Endodermal cell (in vitro differentiated cells): ENCODE data around the gene LRP6. TPM values are rescaled to one million over a fixed set of nuclear protein-coding genes. Genes with fewer than 3 reads are reported as not detected.

ENCODE experiments used
- DNase-seq: peaks from one replicate; pipeline ENCODE4 v3.0.0-alpha.2; 2017
- H3K27ac ChIP-seq: 2 replicates; pipeline ENCODE4 v1.5.1; 2013; ENCODE audit warnings: mild to moderate bottlenecking, low read depth, low read length, moderate library complexity
- H3K27me3 ChIP-seq: 2 replicates; pipeline ENCODE4 v1.6.1; 2013; ENCODE audit warnings: mild to moderate bottlenecking, low read length, moderate library complexity; ENCODE audit not compliant: insufficient read depth, control insufficient read depth, poor library complexity, severe bottlenecking
- H3K36me3 ChIP-seq: 2 replicates; pipeline ENCODE4 v1.7.0; 2013; ENCODE audit warnings: mild to moderate bottlenecking, low read length, moderate library complexity; ENCODE audit not compliant: control insufficient read depth, insufficient read depth
- H3K4me1 ChIP-seq: one replicate; pipeline ENCODE4 v1.7.0; 2013; ENCODE audit warnings: low read length; ENCODE audit not compliant: control insufficient read depth, insufficient read depth
- H3K4me3 ChIP-seq: 2 replicates; pipeline ENCODE4 v1.5.1; 2013; ENCODE audit warnings: mild to moderate bottlenecking, low read length, moderate library complexity
- H3K9ac ChIP-seq: 2 replicates; pipeline ENCODE4 v1.6.1; 2013; ENCODE audit warnings: mild to moderate bottlenecking, low read length, moderate library complexity; ENCODE audit not compliant: poor library complexity, severe bottlenecking; ENCODE audit errors: extremely low read depth
- H3K9me3 ChIP-seq: 2 replicates; pipeline ENCODE4 v1.6.1; 2013; ENCODE audit warnings: mild to moderate bottlenecking, low read length, moderate library complexity; ENCODE audit not compliant: control insufficient read depth
- H3K27ac Mint-ChIP-seq: 2 replicates; pipeline ENCODE4 v1.8.0; 2020; ENCODE audit warnings: mixed read lengths
- H3K27me3 Mint-ChIP-seq: 2 replicates; pipeline ENCODE4 v1.8.0; 2021; ENCODE audit warnings: mild to moderate bottlenecking, mixed read lengths; ENCODE audit not compliant: insufficient read depth
- H3K36me3 Mint-ChIP-seq: 2 replicates; pipeline ENCODE4 v1.8.0; 2020; ENCODE audit warnings: low read depth, mixed read lengths
- H3K4me1 Mint-ChIP-seq: 2 replicates; pipeline ENCODE4 v1.8.0; 2020; ENCODE audit warnings: mixed read lengths
- H3K4me3 Mint-ChIP-seq: 2 replicates; pipeline ENCODE4 v1.8.0; 2020; ENCODE audit warnings: mild to moderate bottlenecking, moderate library complexity, mixed read lengths
- H3K9me3 Mint-ChIP-seq: 2 replicates; pipeline ENCODE4 v1.8.0; 2020; ENCODE audit warnings: mild to moderate bottlenecking, mixed read lengths
- WGBS, 2 experiments: methylation state at CpG; one replicate each; pipeline versions ENCODE4 v1.1.5 to v1.1.7; 2013; ENCODE audit warnings: missing lambda C conversion rate in 2 of 2, mixed read lengths in 1 of 2; ENCODE audit not compliant: insufficient coverage in 1 of 2, insufficient read length in 1 of 2; 5-methylcytosine and 5-hydroxymethylcytosine counted together
- total RNA-seq, 2 donors: library from RNA; stranded (reverse); fragmentation: NEBNext Ultra II Directional in 1 of 2; extraction: Animal tissue kit (Norgen Biotek cat#: 25700) in 1 of 2; gene quantifications; 2 replicates in 1 of 2; 3 replicates in 1 of 2; pipeline ENCODE4 v1.2.1, GENCODE V29; 2021
- TF ChIP-seq, protein P1 (sequence below): fragments of 200-600 bp; sonication (generic); conservative IDR thresholded peaks from 2 replicates; pipeline ENCODE4 v1.5.0; 2021; ENCODE audit warnings: antibody characterized with exemption, mild to moderate bottlenecking

Gene LRP6
- total RNA-seq, 2 donors from 2014 or later: 109 to 182 TPM

DNA sequence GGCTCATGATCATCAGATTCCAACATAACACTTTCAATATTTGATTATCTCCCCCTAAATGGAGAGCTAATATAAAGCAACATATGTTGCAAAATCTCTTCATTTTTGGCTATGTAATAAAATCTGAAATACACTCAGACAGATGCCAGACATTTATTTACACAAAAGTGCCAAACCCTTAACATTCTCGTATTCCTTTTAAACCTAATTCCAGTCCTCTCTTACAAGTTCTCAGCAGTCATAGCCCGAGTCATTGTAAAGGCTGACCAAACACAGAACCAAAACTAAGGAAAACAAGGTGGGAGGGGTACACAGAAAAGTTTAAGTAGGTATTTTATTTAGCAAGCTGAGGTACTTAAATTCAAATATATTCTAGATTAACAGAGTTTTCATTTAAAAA, 81.4 kb downstream of the LRP6 start:
- H3K27me3 ChIP-seq: no peaks in the 10 kb centered on the region
- peaks cover 14% of the 10 kb centered on the region for H3K4me1 ChIP-seq
- Mint-ChIP-seq H3K27ac (peak overlapping the region; percentile 24), H3K27me3 (no peaks in the 10 kb centered on the region), H3K4me1 (peaks cover 35% of the 10 kb centered on the region), H3K9me3 (no peaks in the 10 kb centered on the region), H3K36me3 (peaks cover 35% of the 10 kb centered on the region), H3K4me3 (no peak overlapping the region)
- peaks cover 38% of the 10 kb centered on the region for H3K36me3 ChIP-seq
- H3K9ac ChIP-seq: no peak overlapping the region
- DNase-seq: no peak
- WGBS, 2 experiments: 95% methylated on average over 2 of the region's 2 CpGs; no CpG with 5 or more reads in 1 of the 2 experiments
- H3K4me3 ChIP-seq: no peak overlapping the region
- no peaks in the 10 kb centered on the region for H3K9me3 ChIP-seq
- TF ChIP-seq, protein P1, sequence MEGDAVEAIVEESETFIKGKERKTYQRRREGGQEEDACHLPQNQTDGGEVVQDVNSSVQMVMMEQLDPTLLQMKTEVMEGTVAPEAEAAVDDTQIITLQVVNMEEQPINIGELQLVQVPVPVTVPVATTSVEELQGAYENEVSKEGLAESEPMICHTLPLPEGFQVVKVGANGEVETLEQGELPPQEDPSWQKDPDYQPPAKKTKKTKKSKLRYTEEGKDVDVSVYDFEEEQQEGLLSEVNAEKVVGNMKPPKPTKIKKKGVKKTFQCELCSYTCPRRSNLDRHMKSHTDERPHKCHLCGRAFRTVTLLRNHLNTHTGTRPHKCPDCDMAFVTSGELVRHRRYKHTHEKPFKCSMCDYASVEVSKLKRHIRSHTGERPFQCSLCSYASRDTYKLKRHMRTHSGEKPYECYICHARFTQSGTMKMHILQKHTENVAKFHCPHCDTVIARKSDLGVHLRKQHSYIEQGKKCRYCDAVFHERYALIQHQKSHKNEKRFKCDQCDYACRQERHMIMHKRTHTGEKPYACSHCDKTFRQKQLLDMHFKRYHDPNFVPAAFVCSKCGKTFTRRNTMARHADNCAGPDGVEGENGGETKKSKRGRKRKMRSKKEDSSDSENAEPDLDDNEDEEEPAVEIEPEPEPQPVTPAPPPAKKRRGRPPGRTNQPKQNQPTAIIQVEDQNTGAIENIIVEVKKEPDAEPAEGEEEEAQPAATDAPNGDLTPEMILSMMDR: no peak
- H3K27ac ChIP-seq: no peak overlapping the region

DNA sequence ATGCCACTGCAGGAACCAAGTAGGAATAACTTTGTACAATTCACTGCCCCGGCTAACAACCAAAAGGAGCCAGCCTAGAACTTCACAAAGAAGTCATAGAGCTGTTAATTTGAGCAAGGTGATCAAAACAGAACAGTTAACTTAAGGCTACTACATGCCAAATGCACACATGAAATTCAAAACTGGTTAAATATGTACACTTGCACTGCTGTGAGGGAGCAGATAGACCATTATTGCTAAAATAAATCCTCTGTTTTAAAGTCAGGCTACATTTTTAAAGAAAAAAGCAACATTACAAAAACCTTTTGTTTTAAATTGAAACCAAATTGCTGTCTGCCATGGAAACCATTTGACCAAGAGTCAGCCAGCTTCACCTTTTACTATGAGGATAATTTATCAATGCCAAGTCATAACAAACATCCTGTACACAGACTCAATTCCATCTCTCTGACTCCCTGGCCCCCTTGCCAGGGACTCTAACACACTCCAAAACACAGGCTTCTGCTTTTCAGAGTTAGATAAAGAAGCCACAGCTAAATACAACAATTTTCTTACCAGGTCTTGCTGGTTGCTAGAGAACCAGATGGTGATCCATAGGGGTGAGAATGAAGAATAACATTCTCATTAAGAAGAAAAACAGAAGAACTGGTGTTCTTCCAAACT, 84.0 kb downstream of the LRP6 start:
- 90 to 100% methylated on average over 1 of the region's 1 CpG for WGBS, 2 experiments
- Histone ChIP-seq H3K27ac (peak overlapping the region; percentile 88), H3K9me3 (no peaks in the 10 kb centered on the region), H3K36me3 (peaks cover 60% of the 10 kb centered on the region), H3K9ac (no peak overlapping the region), H3K4me1 (peaks cover 10% of the 10 kb centered on the region), H3K4me3 (no peak overlapping the region), H3K27me3 (no peaks in the 10 kb centered on the region)
- Mint-ChIP-seq H3K27ac (peak overlapping the region; percentile 63), H3K4me3 (no peak overlapping the region), H3K27me3 (no peaks in the 10 kb centered on the region), H3K4me1 (peaks cover 26% of the 10 kb centered on the region), H3K9me3 (no peaks in the 10 kb centered on the region), H3K36me3 (peaks cover 54% of the 10 kb centered on the region)
- DNase-seq: no peak
- TF ChIP-seq, protein P1: no peak

DNA sequence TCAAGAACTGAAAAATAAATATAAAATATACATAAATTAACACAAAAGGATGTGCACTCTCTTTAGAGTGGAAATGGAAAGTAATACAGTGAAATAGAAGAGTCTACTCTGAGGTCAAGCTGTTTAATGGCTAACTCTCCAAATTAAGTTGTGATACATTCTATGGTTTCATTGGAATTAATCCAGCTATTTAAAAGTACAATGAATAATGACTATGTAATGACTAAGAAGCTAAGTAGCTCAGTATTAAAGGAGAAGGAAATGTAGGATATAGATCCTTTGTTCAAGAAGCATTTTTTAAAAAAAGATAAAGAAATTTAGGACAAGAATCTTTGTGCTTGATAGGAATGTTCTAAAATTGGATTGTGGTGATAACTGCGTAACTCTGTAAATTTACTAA, 85.3 kb downstream of the LRP6 start:
- WGBS, 2 experiments: 100% methylated on average over 1 of the region's 1 CpG
- Histone ChIP-seq H3K9me3 (no peaks in the 10 kb centered on the region), H3K9ac (no peak overlapping the region), H3K36me3 (peaks cover 64% of the 10 kb centered on the region), H3K27ac (no peak overlapping the region), H3K27me3 (no peaks in the 10 kb centered on the region), H3K4me3 (no peak overlapping the region), H3K4me1 (peaks cover 10% of the 10 kb centered on the region)
- TF ChIP-seq, protein P1: no peak
- no peaks in the 10 kb centered on the region for H3K9me3 Mint-ChIP-seq
- peak overlapping the region; percentile 35 for H3K27ac Mint-ChIP-seq
- peaks cover 56% of the 10 kb centered on the region for H3K36me3 Mint-ChIP-seq
- no peak for DNase-seq
- H3K4me1 Mint-ChIP-seq: peaks cover 26% of the 10 kb centered on the region
- H3K4me3 Mint-ChIP-seq: no peak overlapping the region
- no peaks in the 10 kb centered on the region for H3K27me3 Mint-ChIP-seq
